Muscle layer of colon (tissue), 2 donors: ENCODE data around the gene ZBTB20.

ENCODE experiments used
- H3K27ac ChIP-seq: one replicate; pipeline ENCODE4 v1.7.0; 2013; ENCODE audit warnings: low read depth, mild to moderate bottlenecking, low read length, moderate library complexity
- H3K27me3 ChIP-seq, 2 donors: one replicate each; pipeline ENCODE4 v1.7.0; 2013; ENCODE audit warnings: low read length in 2 of 2, mild to moderate bottlenecking in 2 of 2; ENCODE audit not compliant: insufficient read depth in 2 of 2, control insufficient read depth in 1 of 2
- H3K36me3 ChIP-seq: one replicate; pipeline ENCODE4 v1.7.0; 2013; ENCODE audit warnings: mild to moderate bottlenecking, low read length; ENCODE audit not compliant: insufficient read depth
- H3K4me1 ChIP-seq: one replicate; pipeline ENCODE4 v1.7.0; 2013; ENCODE audit warnings: mild to moderate bottlenecking, low read length; ENCODE audit not compliant: insufficient read depth
- H3K4me3 ChIP-seq, 2 donors: one replicate each; pipeline ENCODE4 v1.7.0; 2013; ENCODE audit warnings: low read length in 2 of 2, low read depth in 1 of 2, mild to moderate bottlenecking in 1 of 2, moderate library complexity in 1 of 2
- H3K9ac ChIP-seq: one replicate; pipeline ENCODE4 v1.7.0; 2013; ENCODE audit warnings: low read length
- H3K9me3 ChIP-seq: one replicate; pipeline ENCODE4 v1.7.0; 2013; ENCODE audit warnings: mild to moderate bottlenecking, low read length
- donor health status: abdominal sarcoma.
- donor health status: Adenocarcinoma of cecum.

ZBTB20 gene

GRCh38 chr3:114878114-114878839, 268.8 kb downstream of the ZBTB20 start:
- Histone ChIP-seq H3K36me3 (no peaks in the 10 kb centered on the region), H3K27ac (peak overlapping the region; percentile 35), H3K4me3 (no peak overlapping the region)

GRCh38 chr3:114877378-114878113, 269.5 kb downstream of the ZBTB20 start:
- H3K36me3 ChIP-seq = no peaks in the 10 kb centered on the region
- peaks cover 49% of the 10 kb centered on the region for H3K4me1 ChIP-seq
- H3K27me3 ChIP-seq = no peaks in the 10 kb centered on the region
- no peak overlapping the region for H3K4me3 ChIP-seq
- no peaks in the 10 kb centered on the region for H3K9me3 ChIP-seq
- peak overlapping the region; percentile 35 for H3K27ac ChIP-seq
- H3K9ac ChIP-seq = no peak overlapping the region

More at GRCh38 chr3:114878114-114878839, 268.8 kb downstream of the ZBTB20 start:
- Histone ChIP-seq H3K9ac (no peak overlapping the region), H3K27me3 (no peaks in the 10 kb centered on the region), H3K4me1 (peaks cover 47% of the 10 kb centered on the region), H3K9me3 (no peaks in the 10 kb centered on the region)

GRCh38 chr3:114874522-114874971, 272.5 kb downstream of the ZBTB20 start:
- H3K4me3 ChIP-seq = no peak overlapping the region
- no peaks in the 10 kb centered on the region for H3K36me3 ChIP-seq
- peak overlapping the region; percentile 13 for H3K27ac ChIP-seq
- no peaks in the 10 kb centered on the region for H3K9me3 ChIP-seq
- peaks cover 61% of the 10 kb centered on the region for H3K4me1 ChIP-seq
- H3K27me3 ChIP-seq = no peaks in the 10 kb centered on the region
- no peak overlapping the region for H3K9ac ChIP-seq

- H3K27me3 ChIP-seq = no peaks in the 10 kb centered on the region
- no peak overlapping the region for H3K4me3 ChIP-seq
- no peaks in the 10 kb centered on the region for H3K9me3 ChIP-seq
- H3K36me3 ChIP-seq = no peaks in the 10 kb centered on the region
- peaks cover 53% of the 10 kb centered on the region for H3K4me1 ChIP-seq
- H3K9ac ChIP-seq = no peak overlapping the region
- peak overlapping the region; percentile 8 for H3K27ac ChIP-seq
Measured at GRCh38 chr3:114873591-114873990, 273.5 kb downstream of the ZBTB20 start.

- Histone ChIP-seq H3K9ac (no peak overlapping the region), H3K36me3 (no peaks in the 10 kb centered on the region), H3K4me3 (no peak overlapping the region), H3K27ac (no peak overlapping the region), H3K27me3 (no peaks in the 10 kb centered on the region), H3K9me3 (no peaks in the 10 kb centered on the region), H3K4me1 (peaks cover 45% of the 10 kb centered on the region)
Measured at GRCh38 chr3:114872588-114872987, 274.5 kb downstream of the ZBTB20 start.

- H3K9me3 ChIP-seq = no peaks in the 10 kb centered on the region
- peak overlapping the region; percentile 46 for H3K27ac ChIP-seq
- H3K4me1 ChIP-seq = peaks cover 41% of the 10 kb centered on the region
- H3K27me3 ChIP-seq = no peaks in the 10 kb centered on the region
- H3K36me3 ChIP-seq = no peaks in the 10 kb centered on the region
- no peak overlapping the region for H3K4me3 ChIP-seq
- H3K9ac ChIP-seq = no peak overlapping the region
Measured at GRCh38 chr3:114872050-114872449, 275.0 kb downstream of the ZBTB20 start.

GRCh38 chr3:114867835-114868503, 279.1 kb downstream of the ZBTB20 start:
- no peaks in the 10 kb centered on the region for H3K27me3 ChIP-seq
- no peaks in the 10 kb centered on the region for H3K36me3 ChIP-seq
- H3K27ac ChIP-seq = no peak overlapping the region
- H3K9ac ChIP-seq = no peak overlapping the region
- H3K4me3 ChIP-seq = no peak overlapping the region
- peaks cover 28% of the 10 kb centered on the region for H3K4me1 ChIP-seq
- H3K9me3 ChIP-seq = no peaks in the 10 kb centered on the region

GRCh38 chr3:114867359-114867758, 279.7 kb downstream of the ZBTB20 start:
- no peaks in the 10 kb centered on the region for H3K9me3 ChIP-seq
- H3K4me3 ChIP-seq = no peak overlapping the region
- no peak overlapping the region for H3K27ac ChIP-seq
- no peaks in the 10 kb centered on the region for H3K36me3 ChIP-seq
- no peak overlapping the region for H3K9ac ChIP-seq
- H3K27me3 ChIP-seq = no peaks in the 10 kb centered on the region
- H3K4me1 ChIP-seq = peaks cover 24% of the 10 kb centered on the region

GRCh38 chr3:114866430-114866829, 280.7 kb downstream of the ZBTB20 start:
- H3K27ac ChIP-seq = no peak overlapping the region
- H3K9me3 ChIP-seq = no peaks in the 10 kb centered on the region
- H3K36me3 ChIP-seq = no peaks in the 10 kb centered on the region
- peaks cover 15% of the 10 kb centered on the region for H3K4me1 ChIP-seq
- no peak overlapping the region for H3K4me3 ChIP-seq
- no peak overlapping the region for H3K9ac ChIP-seq
- H3K27me3 ChIP-seq = no peaks in the 10 kb centered on the region

GRCh38 chr3:114864970-114865369, 282.1 kb downstream of the ZBTB20 start:
- no peak overlapping the region for H3K4me3 ChIP-seq
- peaks cover 6% of the 10 kb centered on the region for H3K4me1 ChIP-seq
- H3K27me3 ChIP-seq = no peaks in the 10 kb centered on the region
- no peaks in the 10 kb centered on the region for H3K36me3 ChIP-seq
- H3K9ac ChIP-seq = no peak overlapping the region
- H3K9me3 ChIP-seq = no peaks in the 10 kb centered on the region
- no peak overlapping the region for H3K27ac ChIP-seq

GRCh38 chr3:114863848-114864247, 283.2 kb downstream of the ZBTB20 start:
- no peaks in the 10 kb centered on the region for H3K36me3 ChIP-seq
- no peak overlapping the region for H3K9ac ChIP-seq
- no peak overlapping the region for H3K27ac ChIP-seq
- H3K4me3 ChIP-seq = no peak overlapping the region
- H3K4me1 ChIP-seq = peaks cover 6% of the 10 kb centered on the region
- no peaks in the 10 kb centered on the region for H3K9me3 ChIP-seq
- no peaks in the 10 kb centered on the region for H3K27me3 ChIP-seq
